Measurements from ENCODE around the gene RBBP8NL. TPM values are rescaled to one million over a fixed set of nuclear protein-coding genes. Genes with fewer than 3 reads are reported as not detected.
A peak's percentile ranks its signal among the peaks of the same experiment; 100 is the strongest.

Gene RBBP8NL
- total and polyA plus RNA-seq, 9 of the 15 experiments (the other 6 are each of a cell fraction or from before 2014, with no cell fraction given), result not detected

GRCh38 chr20:62396367-62397239, 30.7 kb downstream of the RBBP8NL start:
- ATAC-seq (no peak), DNase-seq (ENCODE audit: extremely low read depth in 1 of 4, low spot score in 3 of 4) (no peak), FAIRE-seq (no peak)
- Histone ChIP-seq H3K36me3 (ENCODE audit: control insufficient read depth, insufficient read depth, low read length) (peaks cover 4% of the 10 kb centered on the region; the same call in 1 of the 3 replicates), H3K27me3 (ENCODE audit: control insufficient read depth in 2 of 2, insufficient read depth in 2 of 2, low read length in 2 of 2) (no peaks in the 10 kb centered on the region), H3K9ac (ENCODE audit: insufficient read depth in 1 of 2, low read depth in 2 of 2, low read length in 2 of 2) (no peak overlapping the region), H3K27ac (ENCODE audit: extremely low read depth, low read depth, low read length) (no peak overlapping the region), H4K20me1 (replicated peaks; ENCODE audit: control insufficient read depth, insufficient read depth, low read length) (no peaks in the 10 kb centered on the region), H3K4me2 (ENCODE audit: insufficient read depth, low read length) (no peak overlapping the region), H3K4me1 (replicated peaks in 1 of 2; ENCODE audit: control insufficient read depth in 2 of 2, insufficient read depth in 2 of 2, low read length in 2 of 2) (peaks cover 0 to 52% of the 10 kb centered on the region in 2 experiments; a peak in 2 of 5 replicates), H3K4me3 (no peak overlapping the region), H3K9me3 (replicated peaks; ENCODE audit: control insufficient read depth, insufficient read depth, low read depth, low read length) (no peaks in the 10 kb centered on the region), H3K9me1 (ENCODE audit: control insufficient read depth, insufficient read depth, low read length) (peaks cover 5% of the 10 kb centered on the region), H3K79me2 (ENCODE audit: control insufficient read depth, insufficient read depth, low read length) (no peaks in the 10 kb centered on the region), H2AFZ (ENCODE audit: low read depth, low read length) (no peak overlapping the region)
- TF ChIP-seq POLR2G (IDR thresholded peaks at IDR 0.05; ENCODE audit: low read depth, low read length) (peak; percentile 47; the same call in 1 of the 2 replicates), HNRNPL (IDR thresholded peaks at IDR 0.05; ENCODE audit: low read depth, low read length) (0 out of 2 replicates have a peak, but pooled peaks have one; percentile 30), SRSF7 (optimal IDR thresholded peaks at IDR 0.05; ENCODE audit: low read depth, low read length) (no peak)
- ChIA-PET CTCF (ENCODE audit: low intra/inter-chr PET ratio) (no interaction called here), POLR2A (interaction anchor here (3.0 kb wide), 1 partner anchor 10 kb away, joined by 12 read pairs; the partner anchor contains the start of gene RPS21)
- in situ Hi-C loops (cut with MboI) (no loop called here), intact Hi-C loops (cut with micrococcal nuclease) (no loop called here)
- BruUV-seq (replicated peaks), result no TSS peak
- WGBS (ENCODE audit: insufficient coverage, low coverage, missing lambda C conversion rate), result 70% methylated on average over 32 of the region's 35 CpGs

All from K562 (cell line).